Measurements from ENCODE around the gene MUC7. TPM values are rescaled to one million over a fixed set of nuclear protein-coding genes. Genes with fewer than 3 reads are reported as not detected.

Gene MUC7
- total RNA-seq, result not detected

- H3K27me3 ChIP-seq, result no peaks in the 10 kb centered on the region
- H3K4me3 ChIP-seq, result no peak within 1 kb of the TSS
- H3K27ac ChIP-seq, result no peak within 1 kb of the TSS
- no peaks in the 10 kb centered on the region for H3K36me3 ChIP-seq
- H3K4me1 ChIP-seq, result no peaks in the 10 kb centered on the region
- H3K9me3 ChIP-seq, result no peaks in the 10 kb centered on the region
- DNase-seq, result no peak
- TF ChIP-seq POLR2A (IDR thresholded peaks at IDR 0.05), result no peak
- no peak for TF ChIP-seq CTCF (IDR thresholded peaks at IDR 0.05)
These were observed at the start of gene MUC7 for GRCh38 chr4:70471897-70472296. Gene MUC7 (plus strand): TSS chr4:70472197. CDS start chr4:70474022, 1,825 bp downstream.

- no peaks in the 10 kb centered on the region for H3K4me1 ChIP-seq
- TF ChIP-seq POLR2A (IDR thresholded peaks at IDR 0.05), result no peak
- TF ChIP-seq CTCF (IDR thresholded peaks at IDR 0.05), result no peak
- DNase-seq, result no peak
These were observed 46.7 kb upstream of the MUC7 start for GRCh38 chr4:70425306-70425705.

GRCh38 chr4:70426789-70427188 lies 45.2 kb upstream of the MUC7 start:
- Histone ChIP-seq H3K36me3 (no peaks in the 10 kb centered on the region), H3K9me3 (no peaks in the 10 kb centered on the region), H3K4me3 (no peak overlapping the region), H3K27me3 (no peaks in the 10 kb centered on the region), H3K4me1 (no peaks in the 10 kb centered on the region), H3K27ac (no peak overlapping the region)
- TF ChIP-seq POLR2A (IDR thresholded peaks at IDR 0.05), result no peak
- TF ChIP-seq CTCF (IDR thresholded peaks at IDR 0.05), result no peak
- no peak for DNase-seq

More at GRCh38 chr4:70425306-70425705, 46.7 kb upstream of the MUC7 start:
- H3K27ac ChIP-seq, result no peak overlapping the region
- no peak overlapping the region for H3K4me3 ChIP-seq
- H3K36me3 ChIP-seq, result no peaks in the 10 kb centered on the region
- no peaks in the 10 kb centered on the region for H3K27me3 ChIP-seq
- H3K9me3 ChIP-seq, result no peaks in the 10 kb centered on the region

- Histone ChIP-seq H3K4me3 (no peak overlapping the region), H3K36me3 (no peaks in the 10 kb centered on the region), H3K4me1 (no peaks in the 10 kb centered on the region), H3K27ac (no peak overlapping the region), H3K9me3 (no peaks in the 10 kb centered on the region), H3K27me3 (no peaks in the 10 kb centered on the region)
- no peak for DNase-seq
- TF ChIP-seq CTCF (IDR thresholded peaks at IDR 0.05) (no peak), POLR2A (IDR thresholded peaks at IDR 0.05) (no peak)
These were observed 34.8 kb upstream of the MUC7 start for GRCh38 chr4:70437197-70437596.

- TF ChIP-seq CTCF (IDR thresholded peaks at IDR 0.05) (no peak), POLR2A (IDR thresholded peaks at IDR 0.05) (no peak)
- Histone ChIP-seq H3K27ac (no peak overlapping the region), H3K4me1 (no peaks in the 10 kb centered on the region), H3K9me3 (no peaks in the 10 kb centered on the region), H3K27me3 (no peaks in the 10 kb centered on the region), H3K36me3 (no peaks in the 10 kb centered on the region), H3K4me3 (no peak overlapping the region)
- no peak for DNase-seq
These were observed 29.5 kb upstream of the MUC7 start for GRCh38 chr4:70442474-70442873.

- Histone ChIP-seq H3K36me3 (no peaks in the 10 kb centered on the region), H3K4me3 (no peak overlapping the region), H3K27me3 (no peaks in the 10 kb centered on the region), H3K27ac (no peak overlapping the region), H3K4me1 (no peaks in the 10 kb centered on the region), H3K9me3 (no peaks in the 10 kb centered on the region)
- no peak for DNase-seq
- no peak for TF ChIP-seq POLR2A (IDR thresholded peaks at IDR 0.05)
- TF ChIP-seq CTCF (IDR thresholded peaks at IDR 0.05), result no peak
These were observed 28.7 kb upstream of the MUC7 start for GRCh38 chr4:70443329-70443728.

All from Peyer's patch (tissue), 4 donors.